Activated naive CD8-positive, alpha-beta T cell treated with anti-CD3 and anti-CD28 coated beads, Interleukin-2, amount 50 U/mL, for 24 hours (primary cell): Measurements from ENCODE around the gene SMPD1.
A peak's percentile ranks its signal among the peaks of the same experiment; 100 is the strongest.

Experiments
- ATAC-seq: fragments of 150-1000 bp; cut with Tn5 transposase; one replicate; pipeline ENCODE4 v1.10.0; 2021
- DNase-seq: peaks from one replicate; pipeline ENCODE4 v3.0.0; 2021
- H3K27ac Mint-ChIP-seq: one replicate; pipeline ENCODE4 v1.8.0; 2021; ENCODE audit warnings: mild to moderate bottlenecking, mixed read lengths
- H3K27me3 Mint-ChIP-seq: one replicate; pipeline ENCODE4 v1.8.0; 2021; ENCODE audit warnings: mixed read lengths
- H3K36me3 Mint-ChIP-seq: one replicate; pipeline ENCODE4 v1.8.0; 2021; ENCODE audit warnings: low read depth, mixed read lengths
- H3K4me1 Mint-ChIP-seq: one replicate; pipeline ENCODE4 v1.8.0; 2021; ENCODE audit warnings: mixed read lengths
- H3K4me3 Mint-ChIP-seq: one replicate; pipeline ENCODE4 v1.8.0; 2021; ENCODE audit warnings: mild to moderate bottlenecking, moderate library complexity, mixed read lengths
- H3K9me3 Mint-ChIP-seq: one replicate; pipeline ENCODE4 v1.8.0; 2021; ENCODE audit warnings: mixed read lengths

SMPD1 gene

DNA sequence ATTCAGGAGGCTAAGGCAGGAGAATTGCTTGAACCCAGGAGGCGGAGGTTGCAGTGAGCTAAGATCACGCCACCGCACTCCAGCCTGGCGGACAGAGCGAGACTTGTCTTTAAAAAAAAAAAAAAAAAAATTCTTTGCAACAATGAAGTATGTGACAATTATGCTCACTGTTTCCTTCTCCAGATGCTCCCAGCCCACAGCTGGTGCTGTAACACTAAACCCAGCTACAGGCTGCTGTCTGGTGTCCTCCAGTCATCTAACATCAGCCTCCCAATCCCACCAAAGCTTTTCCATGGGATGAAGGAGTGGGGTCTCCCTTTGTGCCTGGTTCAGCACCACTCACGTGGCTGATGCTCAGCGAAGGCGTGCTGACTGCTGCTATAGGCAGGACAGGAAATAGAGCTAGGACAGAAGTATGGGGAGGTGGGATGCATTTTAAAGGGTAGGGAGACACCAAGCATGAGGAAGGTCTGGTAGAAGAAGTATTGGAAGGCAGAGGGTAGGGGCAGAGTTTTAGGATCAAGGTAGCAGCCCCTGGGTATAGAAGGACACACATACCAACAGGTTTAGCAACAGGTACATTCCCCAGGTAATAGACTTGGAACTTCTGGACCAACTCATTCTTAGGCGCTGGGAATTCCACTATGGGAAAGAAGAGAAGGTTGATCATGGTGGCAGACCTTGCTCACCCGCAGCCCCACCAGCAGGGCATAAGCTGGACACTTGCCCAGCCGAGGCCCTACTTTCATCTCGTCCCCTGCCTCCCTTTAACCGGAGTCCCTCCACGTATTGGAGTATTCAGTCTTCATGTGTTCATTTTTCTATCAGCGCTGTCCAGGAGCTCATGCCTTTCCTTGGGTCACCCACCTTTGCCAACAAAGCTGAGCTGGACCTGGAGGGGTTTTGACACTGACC lies 10.4 kb downstream of the SMPD1 start:
- Mint-ChIP-seq H3K27me3 (no peaks in the 10 kb centered on the region), H3K4me3 (no peak overlapping the region), H3K36me3 (peaks cover 7% of the 10 kb centered on the region), H3K9me3 (no peaks in the 10 kb centered on the region), H3K4me1 (peaks cover 46% of the 10 kb centered on the region), H3K27ac (no peak overlapping the region)
- ATAC-seq: no peak
- DNase-seq: no peak

GRCh38 chr11:6401464-6401863 lies 11.2 kb downstream of the SMPD1 start:
- Mint-ChIP-seq H3K36me3 (peaks cover 5% of the 10 kb centered on the region), H3K4me3 (no peak overlapping the region), H3K9me3 (no peaks in the 10 kb centered on the region), H3K4me1 (peaks cover 51% of the 10 kb centered on the region), H3K27ac (no peak overlapping the region), H3K27me3 (no peaks in the 10 kb centered on the region)
- no peak for DNase-seq
- ATAC-seq: no peak

GRCh38 chr11:6402061-6402470 lies 11.8 kb downstream of the SMPD1 start:
- Mint-ChIP-seq H3K4me3 (peak overlapping the region; percentile 76), H3K9me3 (no peaks in the 10 kb centered on the region), H3K27me3 (no peaks in the 10 kb centered on the region), H3K4me1 (peaks cover 57% of the 10 kb centered on the region), H3K36me3 (peaks cover 5% of the 10 kb centered on the region), H3K27ac (peak overlapping the region; percentile 85)
- peak; percentile 53 for ATAC-seq
- peak; percentile 38 for DNase-seq

- H3K27ac Mint-ChIP-seq: peak overlapping the region; percentile 85
- peak; percentile 92 for ATAC-seq
- H3K36me3 Mint-ChIP-seq: peaks cover 2% of the 10 kb centered on the region
- peak; percentile 65 for DNase-seq
- H3K9me3 Mint-ChIP-seq: no peaks in the 10 kb centered on the region
- peak overlapping the region; percentile 76 for H3K4me3 Mint-ChIP-seq
- no peaks in the 10 kb centered on the region for H3K27me3 Mint-ChIP-seq
- H3K4me1 Mint-ChIP-seq: peaks cover 62% of the 10 kb centered on the region
Measured at GRCh38 chr11:6402561-6402981, 12.3 kb downstream of the SMPD1 start.

- no peak for ATAC-seq
- Mint-ChIP-seq H3K27me3 (no peaks in the 10 kb centered on the region), H3K9me3 (no peaks in the 10 kb centered on the region), H3K4me1 (peaks cover 66% of the 10 kb centered on the region), H3K27ac (no peak overlapping the region), H3K36me3 (peaks cover 5% of the 10 kb centered on the region), H3K4me3 (no peak overlapping the region)
- no peak for DNase-seq
Measured at GRCh38 chr11:6403539-6403938, 13.3 kb downstream of the SMPD1 start.

GRCh38 chr11:6404342-6405051 lies 14.2 kb downstream of the SMPD1 start:
- Mint-ChIP-seq H3K4me1 (peaks cover 72% of the 10 kb centered on the region), H3K27ac (no peak overlapping the region), H3K36me3 (peaks cover 5% of the 10 kb centered on the region), H3K9me3 (no peaks in the 10 kb centered on the region), H3K27me3 (no peaks in the 10 kb centered on the region), H3K4me3 (peak overlapping the region; percentile 13)
- ATAC-seq: peak; percentile 34
- DNase-seq: no peak

GRCh38 chr11:6405052-6405667 lies 14.9 kb downstream of the SMPD1 start:
- no peak for DNase-seq
- ATAC-seq: no peak
- Mint-ChIP-seq H3K4me1 (peaks cover 72% of the 10 kb centered on the region), H3K36me3 (peaks cover 6% of the 10 kb centered on the region), H3K27ac (no peak overlapping the region), H3K9me3 (no peaks in the 10 kb centered on the region), H3K4me3 (no peak overlapping the region), H3K27me3 (no peaks in the 10 kb centered on the region)

GRCh38 chr11:6405846-6406245 lies 15.6 kb downstream of the SMPD1 start:
- no peaks in the 10 kb centered on the region for H3K27me3 Mint-ChIP-seq
- DNase-seq: no peak
- H3K4me3 Mint-ChIP-seq: no peak overlapping the region
- no peaks in the 10 kb centered on the region for H3K9me3 Mint-ChIP-seq
- no peak for ATAC-seq
- H3K27ac Mint-ChIP-seq: no peak overlapping the region
- H3K36me3 Mint-ChIP-seq: peaks cover 6% of the 10 kb centered on the region
- peaks cover 69% of the 10 kb centered on the region for H3K4me1 Mint-ChIP-seq

- H3K9me3 Mint-ChIP-seq: no peaks in the 10 kb centered on the region
- peaks cover 65% of the 10 kb centered on the region for H3K4me1 Mint-ChIP-seq
- peak overlapping the region; percentile 18 for H3K27ac Mint-ChIP-seq
- H3K4me3 Mint-ChIP-seq: no peak overlapping the region
- DNase-seq (no peak), ATAC-seq (no peak)
- no peaks in the 10 kb centered on the region for H3K27me3 Mint-ChIP-seq
- peaks cover 4% of the 10 kb centered on the region for H3K36me3 Mint-ChIP-seq
Measured at GRCh38 chr11:6406370-6406769, 16.1 kb downstream of the SMPD1 start.

GRCh38 chr11:6410695-6411430 lies 20.6 kb downstream of the SMPD1 start:
- peaks cover 4% of the 10 kb centered on the region for H3K36me3 Mint-ChIP-seq
- ATAC-seq (no peak), DNase-seq (no peak)
- H3K27ac Mint-ChIP-seq: no peak overlapping the region
- H3K4me1 Mint-ChIP-seq: peaks cover 37% of the 10 kb centered on the region
- H3K9me3 Mint-ChIP-seq: no peaks in the 10 kb centered on the region
- H3K27me3 Mint-ChIP-seq: no peaks in the 10 kb centered on the region
- no peak overlapping the region for H3K4me3 Mint-ChIP-seq

DNA sequence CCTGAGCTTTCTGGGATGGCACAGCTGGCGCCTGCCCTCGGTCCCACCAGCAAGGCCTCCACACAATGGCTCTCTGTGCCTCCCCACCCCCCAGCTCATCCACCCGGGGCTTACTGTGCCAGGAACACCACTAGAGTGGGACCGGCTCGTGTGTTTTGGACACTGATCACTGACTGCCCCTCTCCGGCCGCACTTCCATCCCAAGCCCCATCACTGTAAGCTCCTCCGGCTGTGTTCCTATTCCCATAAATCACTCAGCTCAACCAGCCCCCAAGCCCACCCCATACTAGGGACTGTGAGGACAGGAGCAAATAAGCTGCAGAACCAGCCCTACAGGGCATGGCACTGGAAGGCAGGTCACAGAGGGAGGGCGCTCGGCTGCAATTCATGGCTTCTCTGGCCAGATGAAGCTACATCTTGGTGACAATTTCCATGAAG lies 21.3 kb downstream of the SMPD1 start:
- DNase-seq: no peak
- Mint-ChIP-seq H3K9me3 (no peaks in the 10 kb centered on the region), H3K36me3 (peaks cover 4% of the 10 kb centered on the region), H3K4me3 (no peak overlapping the region), H3K27me3 (no peaks in the 10 kb centered on the region), H3K4me1 (peaks cover 30% of the 10 kb centered on the region), H3K27ac (no peak overlapping the region)
- no peak for ATAC-seq

DNA sequence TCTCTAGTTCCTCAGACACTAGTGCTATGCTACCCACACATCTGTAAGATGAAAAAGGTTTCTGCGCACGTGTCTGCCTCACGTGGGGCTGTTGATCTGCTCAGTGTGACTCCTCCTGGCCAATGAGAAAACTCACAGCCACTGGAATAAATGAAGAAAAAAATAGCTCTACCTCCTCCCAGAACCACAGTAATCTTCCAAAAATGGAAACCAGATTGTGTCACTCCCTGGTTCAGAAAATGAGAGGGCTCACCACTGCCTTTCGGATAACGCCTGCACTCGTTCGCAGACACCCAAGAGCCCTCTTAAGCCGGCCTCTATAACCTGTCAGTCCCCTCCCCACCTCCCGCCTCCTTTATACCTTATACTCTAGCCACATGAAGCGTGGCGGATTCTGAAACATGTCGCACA lies 23.5 kb downstream of the SMPD1 start:
- Mint-ChIP-seq H3K27me3 (no peaks in the 10 kb centered on the region), H3K9me3 (no peaks in the 10 kb centered on the region), H3K27ac (no peak overlapping the region), H3K36me3 (peaks cover 1% of the 10 kb centered on the region), H3K4me1 (peaks cover 16% of the 10 kb centered on the region), H3K4me3 (no peak overlapping the region)
- peak; percentile 61 for DNase-seq
- ATAC-seq: peak; percentile 76

- Mint-ChIP-seq H3K4me3 (no peak overlapping the region), H3K4me1 (peaks cover 15% of the 10 kb centered on the region), H3K9me3 (no peaks in the 10 kb centered on the region), H3K27me3 (no peaks in the 10 kb centered on the region), H3K27ac (no peak overlapping the region), H3K36me3 (peaks cover 1% of the 10 kb centered on the region)
- DNase-seq (peak; percentile 37), ATAC-seq (peak; percentile 37)
Measured at GRCh38 chr11:6414874-6415328, 24.6 kb downstream of the SMPD1 start.

DNA sequence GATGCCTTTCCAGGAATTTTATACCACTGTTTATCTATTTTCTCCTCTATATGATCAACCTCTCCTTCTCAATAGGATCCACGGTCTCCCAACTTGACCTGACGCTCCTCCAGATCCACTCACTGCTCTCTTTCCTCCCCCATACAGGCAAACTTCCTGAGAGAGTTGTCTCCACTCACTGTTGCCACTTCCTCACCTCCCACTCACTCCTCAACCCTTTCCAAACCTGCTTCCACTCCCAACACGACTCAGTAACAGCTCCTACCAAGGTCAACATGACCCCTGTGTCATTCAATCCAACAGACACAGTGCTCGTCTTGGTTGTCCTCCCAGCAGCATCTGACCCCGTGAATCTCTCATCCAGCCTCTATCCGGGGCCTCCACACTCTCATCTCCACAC lies 25.5 kb downstream of the SMPD1 start:
- Mint-ChIP-seq H3K9me3 (no peaks in the 10 kb centered on the region), H3K4me3 (no peak overlapping the region), H3K27me3 (peaks cover under 1% of the 10 kb centered on the region), H3K27ac (no peak overlapping the region), H3K36me3 (no peaks in the 10 kb centered on the region), H3K4me1 (peaks cover 19% of the 10 kb centered on the region)
- no peak for DNase-seq
- ATAC-seq: no peak
